Endothelial cell of umbilical vein (primary cell): Measurements from ENCODE around the gene KCNJ6. TPM values are rescaled to one million over a fixed set of nuclear protein-coding genes. Genes with fewer than 3 reads are reported as not detected.

ENCODE experiments used
- BruUV-seq: library from RNA; stranded (reverse); fragments of 400-500 nt; replicated peaks from 2 replicates; lab custom pipeline; 2021; lab: Mats Ljungman, UMichigan
- CTCF ChIA-PET: fragments of 300-600, 350-600 bp; sonication (Branson Sonifier 250); formaldehyde crosslinking; loops from one replicate; lab custom pipeline; 2021; ENCODE audit warnings: antibody characterized with exemption, inconsistent platforms; lab: Charles Lee
- POLR2A ChIA-PET: fragments of 300-600, 350-600 bp; sonication (Branson Sonifier 250); formaldehyde crosslinking; loops from one replicate; lab custom pipeline; 2021; ENCODE audit warnings: antibody characterized with exemption, inconsistent platforms; lab: Charles Lee
- DNase-seq: peaks from one replicate; pipeline ENCODE4 v3.0.0-alpha.2; 2011; ENCODE audit warnings: low read depth, low spot score
- FAIRE-seq: peaks from 2 replicates; lab custom pipeline; 2011; peaks lifted over from hg19 to GRCh38; lab: Jason Lieb, UNC
- H2AFZ ChIP-seq: 2 replicates; pipeline ENCODE4 v1.6.0; 2012; ENCODE audit warnings: low read depth, low read length, control low read depth, inconsistent platforms
- H3K27ac ChIP-seq: 2 replicates; pipeline ENCODE4 v1.5.1; 2011; ENCODE audit warnings: low read depth, mild to moderate bottlenecking, control low read depth, low read length, moderate library complexity; ENCODE audit not compliant: insufficient read depth
- H3K27me3 ChIP-seq, 2 experiments: 2 replicates each; pipeline versions ENCODE4 v1.6.0 to v1.6.1; 2011; ENCODE audit warnings: low read length in 2 of 2, mixed read lengths in 1 of 2; ENCODE audit not compliant: control insufficient read depth in 2 of 2, insufficient read depth in 2 of 2
- H3K36me3 ChIP-seq, 2 experiments: 2 replicates in 1 of 2; 3 replicates in 1 of 2; pipeline ENCODE4 v1.5.1; 2011; ENCODE audit warnings: low read length in 2 of 2, mild to moderate bottlenecking in 1 of 2, moderate library complexity in 1 of 2; ENCODE audit not compliant: control insufficient read depth in 2 of 2, insufficient read depth in 2 of 2; ENCODE audit errors: extremely low read depth in 1 of 2
- H3K4me1 ChIP-seq: 3 replicates; pipeline ENCODE4 v1.5.1; 2011; ENCODE audit warnings: mild to moderate bottlenecking, low read length; ENCODE audit not compliant: control insufficient read depth, insufficient read depth; ENCODE audit errors: extremely low read depth
- H3K4me2 ChIP-seq: 2 replicates; pipeline ENCODE4 v1.6.1; 2011; ENCODE audit warnings: low read length, control low read depth, mixed read lengths; ENCODE audit not compliant: insufficient read depth
- H3K4me3 ChIP-seq, 3 experiments: fragments of 200-600 bp in 1 of 3; sonication (generic), shearing (Covaris generic) in 1 of 3; replicated peaks in 1 of 3; 2 replicates each; pipeline ENCODE4 v1.5.1; 2011 to 2016; ENCODE audit warnings: control low read depth in 3 of 3, low read length in 3 of 3, mild to moderate bottlenecking in 2 of 3, inconsistent platforms in 1 of 3, low read depth in 1 of 3, moderate library complexity in 1 of 3; ENCODE audit not compliant: insufficient read depth in 1 of 3
- H3K79me2 ChIP-seq: 2 replicates; pipeline ENCODE4 v1.6.0; 2012; ENCODE audit warnings: low read length, inconsistent platforms; ENCODE audit not compliant: control insufficient read depth, insufficient read depth
- H3K9ac ChIP-seq: replicated peaks from 2 replicates; pipeline ENCODE3; 2011; ENCODE audit warnings: low read length, control low read depth; ENCODE audit not compliant: insufficient read depth; ENCODE audit errors: extremely low read depth
- H3K9me1 ChIP-seq: replicated peaks from 3 replicates; pipeline ENCODE4 v1.6.0; 2011; ENCODE audit warnings: mild to moderate bottlenecking, low read length; ENCODE audit not compliant: control insufficient read depth, insufficient read depth; ENCODE audit errors: extremely low read depth
- H3K9me3 ChIP-seq: replicated peaks from 2 replicates; pipeline ENCODE4 v1.5.1; 2012; ENCODE audit warnings: low read length, inconsistent platforms; ENCODE audit not compliant: control insufficient read depth, insufficient read depth
- H4K20me1 ChIP-seq: replicated peaks from 2 replicates; pipeline ENCODE3; 2011; ENCODE audit warnings: mild to moderate bottlenecking, low read length; ENCODE audit not compliant: control insufficient read depth, insufficient read depth; ENCODE audit errors: extremely low read depth
- EZH2 ChIP-seq: IDR thresholded peaks from 2 replicates; pipeline ENCODE4 v1.6.1; 2012; ENCODE audit warnings: borderline replicate concordance, low read depth, mild to moderate bottlenecking, moderate library complexity, low read length, inconsistent platforms; ENCODE audit not compliant: severe bottlenecking
- FOS ChIP-seq: IDR thresholded peaks from 2 replicates; pipeline ENCODE4 v1.6.1; 2011; ENCODE audit warnings: mild to moderate bottlenecking, low read length, moderate library complexity, borderline replicate concordance; ENCODE audit not compliant: insufficient read depth
- GATA2 ChIP-seq: IDR thresholded peaks from 2 replicates; pipeline ENCODE4 v1.7.0; 2011; ENCODE audit warnings: low read depth, mild to moderate bottlenecking, moderate library complexity, mixed read lengths, low read length; ENCODE audit not compliant: insufficient read length, insufficient read depth
- JUN ChIP-seq: IDR thresholded peaks from 2 replicates; pipeline ENCODE4 v1.6.1; 2011; ENCODE audit warnings: borderline replicate concordance, low read depth; ENCODE audit not compliant: insufficient read length, insufficient read depth
- MYC ChIP-seq: IDR thresholded peaks from one replicate; pipeline ENCODE4 v1.6.1; 2011; ENCODE audit warnings: mild to moderate bottlenecking, low read depth, low read length
- POLR2A ChIP-seq: IDR thresholded peaks from 2 replicates; pipeline ENCODE4 v1.6.1; 2012; ENCODE audit warnings: low read depth, mild to moderate bottlenecking, control low read depth, low read length
- POLR2AphosphoS5 ChIP-seq: IDR thresholded peaks from 2 replicates; pipeline ENCODE4 v1.6.1; 2012; ENCODE audit warnings: low read depth, mild to moderate bottlenecking, control low read depth, low read length, moderate library complexity; ENCODE audit not compliant: insufficient read depth
- dilution Hi-C: fragments of 300-500 bp; cut with MboI; formaldehyde crosslinking; loops from one replicate; pipeline ENCODE4 v1.15.0; 2019; ENCODE audit warnings: low sequenced_read_pairs; ENCODE audit not compliant: extremely low pct_ligation_motif_present
- intact Hi-C: fragments of 100-400 bp; cut with micrococcal nuclease; formaldehyde crosslinking; loops from one replicate; pipeline ENCODE4 v1.10.0; 2022
- polyA plus RNA-seq, 4 experiments: library from polyadenylated mRNA; depleted of rRNA in 3 of 4; stranded (reverse) in 3 of 4; unstranded in 1 of 4; fragments of >200 nt; gene quantifications; 2 replicates each; pipeline versions ENCODE4 v1.2.1 to v1.2.3, GENCODE V29; 2011 to 2012; ENCODE audit warnings: missing spikeins in 1 of 4
- total RNA-seq: library from RNA; stranded (reverse); gene quantifications from 2 replicates; pipeline ENCODE4 v1.2.3, GENCODE V29; 2021
- TF ChIP-seq, protein P1 (sequence below): IDR thresholded peaks from 2 replicates; pipeline ENCODE4 v1.6.1; 2011; ENCODE audit not compliant: insufficient read depth, insufficient read length
- TF ChIP-seq, protein P2 (sequence below), 2 donors: IDR thresholded peaks; 1 replicate in 1 of 2; 2 replicates in 1 of 2; pipeline ENCODE4 v1.5.1; 2011; ENCODE audit warnings: low read length in 2 of 2, mild to moderate bottlenecking in 2 of 2, moderate library complexity in 2 of 2, control low read depth in 1 of 2, inconsistent platforms in 1 of 2, low read depth in 1 of 2; ENCODE audit not compliant: insufficient read depth in 1 of 2; ENCODE audit errors: extremely low read depth in 1 of 2

Gene KCNJ6
- total and polyA plus RNA-seq, 2 donors (not counting 3 experiments of a cell fraction or from before 2014, with no cell fraction given), result not detected

DNA sequence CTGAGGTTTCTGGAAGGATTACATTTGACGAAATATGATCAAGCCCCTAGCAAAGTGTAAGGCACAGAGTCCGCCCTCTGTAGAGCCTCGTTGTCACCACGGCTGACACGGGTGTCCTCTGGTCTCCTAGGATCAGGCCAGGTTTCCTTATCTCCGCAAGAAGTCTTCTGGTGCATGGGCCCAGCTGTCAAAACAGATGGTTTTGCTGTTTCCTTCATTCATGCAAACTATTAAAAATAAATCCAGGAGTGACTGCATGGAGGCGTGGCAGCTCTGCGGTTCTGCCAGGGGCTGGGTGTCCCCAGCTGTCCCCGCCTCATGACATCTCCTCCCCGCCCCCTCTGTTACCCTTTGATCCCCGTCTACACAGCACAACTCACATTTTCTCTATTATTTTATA lies 340.7 kb downstream of the KCNJ6 start:
- intact Hi-C loops, result no loop called here
- FAIRE-seq, result no peak
- Histone ChIP-seq H3K9me1 (no peaks in the 10 kb centered on the region), H3K9me3 (no peaks in the 10 kb centered on the region), H3K9ac (no peak overlapping the region), H4K20me1 (no peaks in the 10 kb centered on the region), H3K4me3 (no peak overlapping the region), H3K36me3 (no peaks in the 10 kb centered on the region), H2AFZ (no peak overlapping the region), H3K27me3 (peaks cover 0 to 4% of the 10 kb centered on the region in 2 experiments), H3K4me1 (peaks cover 4% of the 10 kb centered on the region), H3K27ac (no peak overlapping the region), H3K4me2 (no peak overlapping the region), H3K79me2 (no peaks in the 10 kb centered on the region)
- no TSS peak for BruUV-seq
- POLR2A ChIA-PET, result interaction anchor here (1.3 kb wide), 1 partner anchor 12 kb away, joined by 4 read pairs; no protein-coding TSS in a partner anchor
- dilution Hi-C loops, result no loop called here
- TF ChIP-seq EZH2 (no peak), POLR2AphosphoS5 (no peak), POLR2A (no peak), GATA2 (no peak), JUN (no peak), FOS (no peak), MYC (no peak)
- TF ChIP-seq, protein P1, sequence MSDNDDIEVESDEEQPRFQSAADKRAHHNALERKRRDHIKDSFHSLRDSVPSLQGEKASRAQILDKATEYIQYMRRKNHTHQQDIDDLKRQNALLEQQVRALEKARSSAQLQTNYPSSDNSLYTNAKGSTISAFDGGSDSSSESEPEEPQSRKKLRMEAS, result no peak
- TF ChIP-seq, protein P2, sequence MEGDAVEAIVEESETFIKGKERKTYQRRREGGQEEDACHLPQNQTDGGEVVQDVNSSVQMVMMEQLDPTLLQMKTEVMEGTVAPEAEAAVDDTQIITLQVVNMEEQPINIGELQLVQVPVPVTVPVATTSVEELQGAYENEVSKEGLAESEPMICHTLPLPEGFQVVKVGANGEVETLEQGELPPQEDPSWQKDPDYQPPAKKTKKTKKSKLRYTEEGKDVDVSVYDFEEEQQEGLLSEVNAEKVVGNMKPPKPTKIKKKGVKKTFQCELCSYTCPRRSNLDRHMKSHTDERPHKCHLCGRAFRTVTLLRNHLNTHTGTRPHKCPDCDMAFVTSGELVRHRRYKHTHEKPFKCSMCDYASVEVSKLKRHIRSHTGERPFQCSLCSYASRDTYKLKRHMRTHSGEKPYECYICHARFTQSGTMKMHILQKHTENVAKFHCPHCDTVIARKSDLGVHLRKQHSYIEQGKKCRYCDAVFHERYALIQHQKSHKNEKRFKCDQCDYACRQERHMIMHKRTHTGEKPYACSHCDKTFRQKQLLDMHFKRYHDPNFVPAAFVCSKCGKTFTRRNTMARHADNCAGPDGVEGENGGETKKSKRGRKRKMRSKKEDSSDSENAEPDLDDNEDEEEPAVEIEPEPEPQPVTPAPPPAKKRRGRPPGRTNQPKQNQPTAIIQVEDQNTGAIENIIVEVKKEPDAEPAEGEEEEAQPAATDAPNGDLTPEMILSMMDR (IDR thresholded peaks at IDR 0.05; ENCODE audit: extremely low read depth in 1 of 2, insufficient read depth in 1 of 2, low read depth in 1 of 2, low read length in 2 of 2), result no peak
- no peak for DNase-seq
- CTCF ChIA-PET, result interaction anchor here (0.9 to 1.3 kb wide), 2 partner anchors 11 to 99 kb away, joined by 3 to 4 read pairs; no protein-coding TSS in a partner anchor
